DND-41 (cell line): ENCODE results near the gene RAB33A.

Experiments used
- CTCF ChIP-seq: IDR thresholded peaks from 2 replicates; pipeline ENCODE4 v1.5.1; 2012; ENCODE audit warnings: borderline replicate concordance, low read length, moderate library complexity, mild to moderate bottlenecking; ENCODE audit not compliant: poor library complexity, severe bottlenecking; ENCODE audit errors: extremely low read depth
- EZH2 ChIP-seq: IDR thresholded peaks from 3 replicates; pipeline ENCODE4 v1.6.1; 2012; ENCODE audit warnings: borderline replicate concordance, low read depth, mild to moderate bottlenecking, moderate library complexity, low read length, inconsistent platforms; ENCODE audit not compliant: severe bottlenecking

DNA sequence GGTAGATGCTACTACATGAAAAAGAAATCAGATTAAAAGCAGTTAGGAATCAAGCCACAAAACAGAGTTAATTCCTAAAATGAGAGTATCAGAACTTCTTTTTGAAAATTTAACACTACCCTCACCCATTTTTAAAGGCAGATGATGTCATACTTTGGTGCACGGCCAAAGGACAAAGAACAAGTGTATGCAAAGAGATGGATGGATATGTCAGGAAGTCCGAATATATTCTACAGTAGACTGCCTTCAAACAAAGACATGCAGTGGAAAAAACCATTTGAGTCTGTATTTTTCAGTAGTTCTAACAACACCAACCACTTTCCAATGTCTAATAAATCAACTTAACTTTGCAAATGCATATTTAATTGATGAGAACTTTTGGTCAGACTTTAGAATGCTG is 8.4 kb upstream of the RAB33A start:
- TF ChIP-seq CTCF (no peak), EZH2 (no peak)
